NB4 (cell line): ENCODE data around the gene EPN3.

Source experiments
- DNase-seq: peaks from one replicate; pipeline ENCODE4 v3.0.0; 2010; ENCODE audit warnings: low read depth
- H3K4me3 ChIP-seq: one replicate; pipeline ENCODE4 v1.5.1; 2011; ENCODE audit warnings: mild to moderate bottlenecking, low read depth, low read length, moderate library complexity
- CTCF ChIP-seq: IDR thresholded peaks from one replicate; pipeline ENCODE4 v1.5.1; 2012; ENCODE audit warnings: low read depth, low read length
- MYC ChIP-seq: IDR thresholded peaks from 2 replicates; pipeline ENCODE4 v1.6.1; 2011; ENCODE audit warnings: low read depth, low read length
- POLR2A ChIP-seq: IDR thresholded peaks from 2 replicates; pipeline ENCODE4 v1.6.1; 2011; ENCODE audit warnings: mild to moderate bottlenecking; ENCODE audit not compliant: insufficient read length; ENCODE audit errors: extremely low read depth
- TF ChIP-seq, protein P1 (sequence below): IDR thresholded peaks from 2 replicates; pipeline ENCODE4 v1.6.1; 2011; ENCODE audit warnings: low read depth, low read length

The EPN3 gene

GRCh38 chr17:50519141-50519834 is 13.2 kb upstream of the EPN3 start:
- no peak for DNase-seq
- H3K4me3 ChIP-seq, result no peak overlapping the region
- TF ChIP-seq CTCF (no peak), POLR2A (no peak), MYC (no peak)
- TF ChIP-seq, protein P1, sequence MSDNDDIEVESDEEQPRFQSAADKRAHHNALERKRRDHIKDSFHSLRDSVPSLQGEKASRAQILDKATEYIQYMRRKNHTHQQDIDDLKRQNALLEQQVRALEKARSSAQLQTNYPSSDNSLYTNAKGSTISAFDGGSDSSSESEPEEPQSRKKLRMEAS, result no peak

DNA sequence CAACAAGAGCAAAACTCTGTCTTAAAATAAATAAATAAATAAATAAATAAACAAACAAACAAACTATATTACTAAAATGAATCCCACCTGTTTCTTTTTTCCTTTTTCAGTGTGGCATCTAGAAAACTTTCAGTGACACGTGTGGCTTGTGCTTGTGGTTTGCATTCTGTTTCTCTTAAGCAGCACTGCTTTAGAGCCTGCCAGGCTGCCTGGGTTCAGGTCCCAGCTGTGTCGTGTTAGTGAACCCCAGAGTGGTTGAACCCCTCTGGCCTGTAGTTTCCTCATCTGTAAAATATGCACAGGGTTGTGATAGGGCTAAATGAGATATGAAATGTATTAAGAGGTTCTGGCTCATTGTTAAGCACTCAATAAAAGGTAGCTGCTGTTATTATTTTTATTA is 12.1 kb upstream of the EPN3 start:
- TF ChIP-seq, protein P1, result no peak
- TF ChIP-seq POLR2A (no peak), MYC (no peak), CTCF (no peak)
- H3K4me3 ChIP-seq, result no peak overlapping the region
- no peak for DNase-seq

DNA sequence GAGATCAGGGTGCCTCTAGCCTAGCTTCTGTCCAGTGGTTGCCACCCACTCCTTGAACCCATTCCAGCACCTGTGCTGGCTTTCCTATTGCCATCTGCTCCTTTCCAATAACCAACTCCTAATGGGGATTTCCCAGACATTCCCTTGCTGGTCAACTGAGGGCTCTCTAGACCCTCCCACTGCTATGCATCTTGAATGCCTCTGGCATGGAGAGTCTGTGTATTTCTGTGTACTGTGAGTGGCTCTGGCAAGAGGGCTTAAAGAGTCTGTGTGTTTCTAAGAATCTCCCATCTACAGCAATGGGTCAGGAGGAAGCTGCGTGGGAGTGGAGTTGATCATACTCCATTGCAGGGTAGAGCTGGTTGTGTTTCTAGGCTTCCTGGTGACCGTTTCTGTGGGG is 11.0 kb upstream of the EPN3 start:
- no peak overlapping the region for H3K4me3 ChIP-seq
- no peak for DNase-seq
- TF ChIP-seq CTCF (no peak), MYC (no peak), POLR2A (no peak)
- TF ChIP-seq, protein P1, result no peak

- DNase-seq, result no peak
- no peak overlapping the region for H3K4me3 ChIP-seq
- TF ChIP-seq POLR2A (no peak), CTCF (no peak), MYC (no peak)
- TF ChIP-seq, protein P1, result no peak
Measured at GRCh38 chr17:50522766-50523165, 9.8 kb upstream of the EPN3 start.

DNA sequence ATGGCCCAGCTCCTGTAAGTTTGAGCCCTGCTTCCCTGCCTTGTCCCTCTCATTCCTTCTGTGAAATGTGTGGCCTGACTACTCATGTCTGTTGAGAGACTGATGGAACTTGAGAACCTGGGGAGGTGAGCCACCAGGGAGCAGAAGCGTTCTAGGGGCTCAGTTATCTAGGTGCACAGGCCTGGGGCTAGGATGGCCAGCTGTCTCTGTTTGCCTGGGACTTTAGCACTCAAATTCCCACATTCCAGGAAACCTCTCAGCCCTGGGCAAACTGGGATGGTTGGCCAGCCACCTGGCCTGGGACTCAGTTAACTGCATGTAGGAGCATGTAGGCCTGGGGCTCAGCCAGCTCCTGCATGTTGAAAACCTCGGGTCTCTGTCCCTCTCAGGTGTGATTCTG is 9.3 kb upstream of the EPN3 start:
- DNase-seq, result no peak
- TF ChIP-seq, protein P1, result no peak
- TF ChIP-seq MYC (no peak), CTCF (no peak)
- no peak overlapping the region for H3K4me3 ChIP-seq

DNA sequence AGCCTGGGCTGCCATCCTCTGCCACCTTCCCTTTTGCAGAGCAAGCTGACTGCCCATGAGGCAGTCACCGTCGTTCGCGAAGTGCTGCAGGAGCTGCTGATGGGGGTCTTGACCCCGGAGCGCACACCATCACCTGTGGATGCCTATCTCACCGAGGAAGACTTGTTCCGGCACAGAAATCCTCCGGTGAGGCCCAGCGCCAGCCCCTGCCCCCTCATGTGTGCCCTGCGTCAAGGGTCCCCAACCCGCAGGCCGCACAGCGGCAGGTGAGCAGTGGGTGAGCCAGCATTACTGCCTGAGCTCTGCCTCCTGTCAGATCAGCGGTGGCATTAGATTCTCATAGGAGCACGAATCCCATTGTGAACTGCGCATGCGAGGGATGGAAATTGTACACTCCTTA is 7.7 kb upstream of the EPN3 start:
- no peak overlapping the region for H3K4me3 ChIP-seq
- TF ChIP-seq CTCF (no peak), POLR2A (no peak), MYC (no peak)
- TF ChIP-seq, protein P1, result no peak
- no peak for DNase-seq
